Loucy (cell line): ENCODE results near the gene KATNAL1.

Source experiments
- H2AFZ ChIP-seq: fragments of 200-600 bp; sonication (generic); 2 replicates; pipeline ENCODE4 v1.6.0; 2016; ENCODE audit warnings: antibody characterized with exemption, mild to moderate bottlenecking, low read length, moderate library complexity
- H3F3A ChIP-seq: fragments of 200-600 bp; 2 replicates; pipeline ENCODE4 v1.6.0; 2016; ENCODE audit warnings: antibody characterized with exemption, low read depth, mild to moderate bottlenecking
- H3K27me3 ChIP-seq: fragments of 200-600 bp; sonication (generic); 2 replicates; pipeline ENCODE4 v1.6.1; 2014; ENCODE audit warnings: low read length, mild to moderate bottlenecking; ENCODE audit not compliant: insufficient read depth, poor library complexity, severe bottlenecking
- H3K36me3 ChIP-seq: fragments of 200-600 bp; sonication (generic); 2 replicates; pipeline ENCODE4 v1.6.1; 2016; ENCODE audit warnings: low read length; ENCODE audit not compliant: insufficient read depth
- H3K4me1 ChIP-seq: fragments of 200-600 bp; sonication (generic); 2 replicates; pipeline ENCODE4 v1.5.1; 2014; ENCODE audit warnings: low read length, mild to moderate bottlenecking; ENCODE audit not compliant: insufficient read depth, poor library complexity, severe bottlenecking
- H3K4me2 ChIP-seq: fragments of 200-600 bp; sonication (generic); 2 replicates; pipeline ENCODE4 v1.6.0; 2014; ENCODE audit warnings: antibody characterized with exemption, low read length, low read depth, mild to moderate bottlenecking; ENCODE audit not compliant: poor library complexity, severe bottlenecking
- H3K4me3 ChIP-seq: fragments of 200-600 bp; sonication (generic); 2 replicates; pipeline ENCODE4 v1.5.1; 2014; ENCODE audit warnings: low read length, mild to moderate bottlenecking, mixed read lengths; ENCODE audit not compliant: poor library complexity, severe bottlenecking
- H3K79me2 ChIP-seq: fragments of 200-600 bp; sonication (generic); 2 replicates; pipeline ENCODE4 v1.6.1; 2014; ENCODE audit warnings: low read length; ENCODE audit not compliant: insufficient read depth
- H3K9ac ChIP-seq: fragments of 200-600 bp; sonication (generic); 2 replicates; pipeline ENCODE4 v1.6.0; 2014; ENCODE audit warnings: mild to moderate bottlenecking, low read depth, low read length, moderate library complexity; ENCODE audit not compliant: poor library complexity, severe bottlenecking
- H3K9me2 ChIP-seq: fragments of 200-600 bp; sonication (generic); replicated peaks from 2 replicates; pipeline ENCODE4 v1.6.1; 2016; ENCODE audit warnings: low read depth, low read length, mixed read lengths
- H3K9me3 ChIP-seq: fragments of 200-600 bp; sonication (generic); 2 replicates; pipeline ENCODE4 v1.6.1; 2014; ENCODE audit warnings: mild to moderate bottlenecking, antibody characterized with exemption, low read length, low read depth; ENCODE audit not compliant: insufficient read depth
- H4K20me1 ChIP-seq: fragments of 200-600 bp; sonication (generic); 2 replicates; pipeline ENCODE4 v1.6.0; 2014; ENCODE audit warnings: antibody characterized with exemption, low read length, mild to moderate bottlenecking; ENCODE audit not compliant: insufficient read depth, poor library complexity, severe bottlenecking
- CTCF ChIP-seq: fragments of 200-600 bp; sonication (generic); conservative IDR thresholded peaks from 2 replicates; pipeline ENCODE4 v1.5.1; 2014; ENCODE audit warnings: mild to moderate bottlenecking, antibody characterized with exemption, low read length
- EZH2phosphoT487 ChIP-seq: fragments of 200-600 bp; IDR thresholded peaks from 2 replicates; pipeline ENCODE4 v1.6.1; 2018; ENCODE audit warnings: antibody characterized with exemption, mild to moderate bottlenecking, moderate library complexity, borderline replicate concordance

Gene KATNAL1

GRCh38 chr13:30325668-30326067, 18.3 kb upstream of the KATNAL1 start:
- Histone ChIP-seq H3K4me1 (peaks cover 9% of the 10 kb centered on the region), H2AFZ (no peak overlapping the region)
- no peak for TF ChIP-seq EZH2phosphoT487
- no peak for TF ChIP-seq CTCF

GRCh38 chr13:30323524-30323923, 16.2 kb upstream of the KATNAL1 start:
- Histone ChIP-seq H2AFZ (no peak overlapping the region), H4K20me1 (no peaks in the 10 kb centered on the region), H3F3A (no peaks in the 10 kb centered on the region), H3K79me2 (no peaks in the 10 kb centered on the region), H3K9me3 (no peaks in the 10 kb centered on the region), H3K4me1 (no peaks in the 10 kb centered on the region), H3K9me2 (no peaks in the 10 kb centered on the region), H3K36me3 (peaks cover 6% of the 10 kb centered on the region; the same call in 1 of the 2 replicates), H3K4me2 (no peak overlapping the region), H3K9ac (no peak overlapping the region), H3K27me3 (no peaks in the 10 kb centered on the region), H3K4me3 (no peak overlapping the region)
- TF ChIP-seq EZH2phosphoT487 = no peak
- TF ChIP-seq CTCF = no peak

More at GRCh38 chr13:30325668-30326067, 18.3 kb upstream of the KATNAL1 start:
- Histone ChIP-seq H3F3A (no peaks in the 10 kb centered on the region), H3K36me3 (peaks cover 4% of the 10 kb centered on the region; the same call in 1 of the 2 replicates), H3K9me2 (no peaks in the 10 kb centered on the region), H3K4me3 (no peak overlapping the region), H4K20me1 (no peaks in the 10 kb centered on the region), H3K4me2 (no peak overlapping the region), H3K9me3 (no peaks in the 10 kb centered on the region), H3K27me3 (no peaks in the 10 kb centered on the region), H3K79me2 (no peaks in the 10 kb centered on the region), H3K9ac (no peak overlapping the region)

- Histone ChIP-seq H3K4me2 (no peak overlapping the region), H4K20me1 (no peaks in the 10 kb centered on the region), H3K9me2 (no peaks in the 10 kb centered on the region), H3K36me3 (peaks cover 6% of the 10 kb centered on the region; the same call in 1 of the 2 replicates), H3K27me3 (no peaks in the 10 kb centered on the region), H3K9ac (no peak overlapping the region), H3K79me2 (no peaks in the 10 kb centered on the region), H3K4me3 (no peak overlapping the region), H3K9me3 (no peaks in the 10 kb centered on the region), H3K4me1 (no peaks in the 10 kb centered on the region), H2AFZ (no peak overlapping the region), H3F3A (no peaks in the 10 kb centered on the region)
- no peak for TF ChIP-seq CTCF
- TF ChIP-seq EZH2phosphoT487 = no peak
Measured at GRCh38 chr13:30322428-30322827, 15.1 kb upstream of the KATNAL1 start.
